Endothelial cell of umbilical vein (primary cell): Measurements from ENCODE around the gene RAB3B.

ENCODE experiments used
- EZH2 ChIP-seq: IDR thresholded peaks from 2 replicates; pipeline ENCODE4 v1.6.1; 2012; ENCODE audit warnings: borderline replicate concordance, low read depth, mild to moderate bottlenecking, moderate library complexity, low read length, inconsistent platforms; ENCODE audit not compliant: severe bottlenecking
- FOS ChIP-seq: IDR thresholded peaks from 2 replicates; pipeline ENCODE4 v1.6.1; 2011; ENCODE audit warnings: mild to moderate bottlenecking, low read length, moderate library complexity, borderline replicate concordance; ENCODE audit not compliant: insufficient read depth
- GATA2 ChIP-seq: IDR thresholded peaks from 2 replicates; pipeline ENCODE4 v1.7.0; 2011; ENCODE audit warnings: low read depth, mild to moderate bottlenecking, moderate library complexity, mixed read lengths, low read length; ENCODE audit not compliant: insufficient read length, insufficient read depth
- JUN ChIP-seq: IDR thresholded peaks from 2 replicates; pipeline ENCODE4 v1.6.1; 2011; ENCODE audit warnings: borderline replicate concordance, low read depth; ENCODE audit not compliant: insufficient read length, insufficient read depth
- MYC ChIP-seq: IDR thresholded peaks from one replicate; pipeline ENCODE4 v1.6.1; 2011; ENCODE audit warnings: mild to moderate bottlenecking, low read depth, low read length
- POLR2A ChIP-seq: IDR thresholded peaks from 2 replicates; pipeline ENCODE4 v1.6.1; 2012; ENCODE audit warnings: low read depth, mild to moderate bottlenecking, control low read depth, low read length
- POLR2AphosphoS5 ChIP-seq: IDR thresholded peaks from 2 replicates; pipeline ENCODE4 v1.6.1; 2012; ENCODE audit warnings: low read depth, mild to moderate bottlenecking, control low read depth, low read length, moderate library complexity; ENCODE audit not compliant: insufficient read depth
- TF ChIP-seq, protein P1 (sequence below), 2 donors: IDR thresholded peaks; 1 replicate in 1 of 2; 2 replicates in 1 of 2; pipeline ENCODE4 v1.5.1; 2011; ENCODE audit warnings: low read length in 2 of 2, mild to moderate bottlenecking in 2 of 2, moderate library complexity in 2 of 2, control low read depth in 1 of 2, inconsistent platforms in 1 of 2, low read depth in 1 of 2; ENCODE audit not compliant: insufficient read depth in 1 of 2; ENCODE audit errors: extremely low read depth in 1 of 2
- TF ChIP-seq, protein P2 (sequence below): IDR thresholded peaks from 2 replicates; pipeline ENCODE4 v1.6.1; 2011; ENCODE audit not compliant: insufficient read depth, insufficient read length

DNA sequence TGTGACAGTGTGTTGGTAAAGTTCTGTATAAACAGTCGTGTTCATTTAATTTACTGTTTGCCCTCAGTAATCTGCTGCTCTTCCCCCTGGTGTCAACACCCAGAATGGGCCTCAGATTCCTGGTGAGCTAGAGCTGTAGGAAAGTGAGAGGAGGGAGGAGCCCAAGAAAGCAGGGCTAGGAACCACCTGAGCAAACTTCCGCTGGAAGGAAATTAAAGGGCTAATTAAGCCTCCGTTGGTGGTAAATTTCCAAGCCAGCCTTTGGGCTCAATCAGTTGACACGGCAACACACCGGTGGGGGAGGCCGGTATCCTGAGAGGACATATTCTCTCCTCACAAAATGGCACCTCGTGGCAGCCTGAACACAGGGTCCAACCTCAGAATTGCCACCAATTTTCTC is 32.9 kb downstream of the RAB3B start:
- TF ChIP-seq MYC (no peak), POLR2AphosphoS5 (no peak), POLR2A (no peak), EZH2 (no peak), GATA2 (no peak), JUN (no peak), FOS (no peak)
- TF ChIP-seq, protein P1, sequence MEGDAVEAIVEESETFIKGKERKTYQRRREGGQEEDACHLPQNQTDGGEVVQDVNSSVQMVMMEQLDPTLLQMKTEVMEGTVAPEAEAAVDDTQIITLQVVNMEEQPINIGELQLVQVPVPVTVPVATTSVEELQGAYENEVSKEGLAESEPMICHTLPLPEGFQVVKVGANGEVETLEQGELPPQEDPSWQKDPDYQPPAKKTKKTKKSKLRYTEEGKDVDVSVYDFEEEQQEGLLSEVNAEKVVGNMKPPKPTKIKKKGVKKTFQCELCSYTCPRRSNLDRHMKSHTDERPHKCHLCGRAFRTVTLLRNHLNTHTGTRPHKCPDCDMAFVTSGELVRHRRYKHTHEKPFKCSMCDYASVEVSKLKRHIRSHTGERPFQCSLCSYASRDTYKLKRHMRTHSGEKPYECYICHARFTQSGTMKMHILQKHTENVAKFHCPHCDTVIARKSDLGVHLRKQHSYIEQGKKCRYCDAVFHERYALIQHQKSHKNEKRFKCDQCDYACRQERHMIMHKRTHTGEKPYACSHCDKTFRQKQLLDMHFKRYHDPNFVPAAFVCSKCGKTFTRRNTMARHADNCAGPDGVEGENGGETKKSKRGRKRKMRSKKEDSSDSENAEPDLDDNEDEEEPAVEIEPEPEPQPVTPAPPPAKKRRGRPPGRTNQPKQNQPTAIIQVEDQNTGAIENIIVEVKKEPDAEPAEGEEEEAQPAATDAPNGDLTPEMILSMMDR (IDR thresholded peaks at IDR 0.05; ENCODE audit: extremely low read depth in 1 of 2, insufficient read depth in 1 of 2, low read depth in 1 of 2, low read length in 2 of 2): no peak
- TF ChIP-seq, protein P2, sequence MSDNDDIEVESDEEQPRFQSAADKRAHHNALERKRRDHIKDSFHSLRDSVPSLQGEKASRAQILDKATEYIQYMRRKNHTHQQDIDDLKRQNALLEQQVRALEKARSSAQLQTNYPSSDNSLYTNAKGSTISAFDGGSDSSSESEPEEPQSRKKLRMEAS: no peak
